Esophagus squamous epithelium (tissue), 5 donors: ENCODE results near the gene FAM167B. TPM values are rescaled to one million over a fixed set of nuclear protein-coding genes. Genes with fewer than 3 reads are reported as not detected.

Source experiments
- DNase-seq: peaks from one replicate; lab custom pipeline; 2025; lab: John Stamatoyannopoulos, UW
- H3K27ac ChIP-seq, 4 donors: fragments of 200-600 bp; sonication (generic); one replicate each; pipeline ENCODE4 v1.5.1; 2016 to 2019; ENCODE audit warnings: mild to moderate bottlenecking in 1 of 4
- H3K27me3 ChIP-seq, 4 donors: fragments of 200-600 bp; sonication (generic); 1 replicate in 3 of 4; 2 replicates in 1 of 4; pipeline versions ENCODE4 v1.5.1 to v1.6.0; 2017 to 2021; ENCODE audit warnings: antibody characterized with exemption in 1 of 4
- H3K36me3 ChIP-seq, 3 donors: fragments of 200-600 bp; sonication (generic); one replicate each; pipeline ENCODE4 v1.5.1; 2016 to 2019
- H3K4me1 ChIP-seq, 3 donors: fragments of 200-600 bp; sonication (generic); one replicate each; pipeline ENCODE4 v1.5.1; 2017 to 2019
- H3K4me3 ChIP-seq, 4 donors: fragments of 200-600 bp; sonication (generic); 1 replicate in 3 of 4; 2 replicates in 1 of 4; pipeline ENCODE4 v1.5.1; 2016 to 2019; ENCODE audit warnings: mild to moderate bottlenecking in 2 of 4, moderate library complexity in 1 of 4
- H3K9me3 ChIP-seq, 3 donors: fragments of 200-600 bp; sonication (generic); one replicate each; pipeline ENCODE4 v1.5.1; 2016 to 2019
- POLR2A ChIP-seq, 4 donors: fragments of 450-650 bp; IDR thresholded peaks; one replicate each; pipeline ENCODE4 v1.6.1; 2017; ENCODE audit warnings: antibody characterized with exemption in 4 of 4, mild to moderate bottlenecking in 4 of 4, moderate library complexity in 3 of 4
- WGBS, 2 donors: methylation state at CpG; one replicate each; pipeline ENCODE4 v1.1.5; 2018; 5-methylcytosine and 5-hydroxymethylcytosine counted together
- intact Hi-C: fragments of 100-400 bp; cut with DNase I; formaldehyde crosslinking; loops from one replicate; pipeline ENCODE4 v1.15.0; 2022
- total RNA-seq, 4 donors: library from RNA; depleted of rRNA; stranded (reverse); fragments of >200 nt; gene quantifications; one replicate each; pipeline ENCODE4 v1.1.0, GENCODE V29; 2016
- TF ChIP-seq, protein P1 (sequence below), 6 experiments: fragments of 450-650 bp in 4 of 6; fragments of 200-600 bp in 2 of 6; sonication (generic) in 2 of 6; IDR thresholded peaks; one replicate each; pipeline ENCODE4 v1.5.1; 2016 to 2019; ENCODE audit warnings: antibody characterized with exemption in 6 of 6, mild to moderate bottlenecking in 4 of 6, moderate library complexity in 4 of 6
- donor health status: DM: yes; HTN: yes; CAD: no.

The FAM167B gene
- total RNA-seq, 4 donors from 2014 or later, result 1.7 to 5.5 TPM; not detected in 2

DNA sequence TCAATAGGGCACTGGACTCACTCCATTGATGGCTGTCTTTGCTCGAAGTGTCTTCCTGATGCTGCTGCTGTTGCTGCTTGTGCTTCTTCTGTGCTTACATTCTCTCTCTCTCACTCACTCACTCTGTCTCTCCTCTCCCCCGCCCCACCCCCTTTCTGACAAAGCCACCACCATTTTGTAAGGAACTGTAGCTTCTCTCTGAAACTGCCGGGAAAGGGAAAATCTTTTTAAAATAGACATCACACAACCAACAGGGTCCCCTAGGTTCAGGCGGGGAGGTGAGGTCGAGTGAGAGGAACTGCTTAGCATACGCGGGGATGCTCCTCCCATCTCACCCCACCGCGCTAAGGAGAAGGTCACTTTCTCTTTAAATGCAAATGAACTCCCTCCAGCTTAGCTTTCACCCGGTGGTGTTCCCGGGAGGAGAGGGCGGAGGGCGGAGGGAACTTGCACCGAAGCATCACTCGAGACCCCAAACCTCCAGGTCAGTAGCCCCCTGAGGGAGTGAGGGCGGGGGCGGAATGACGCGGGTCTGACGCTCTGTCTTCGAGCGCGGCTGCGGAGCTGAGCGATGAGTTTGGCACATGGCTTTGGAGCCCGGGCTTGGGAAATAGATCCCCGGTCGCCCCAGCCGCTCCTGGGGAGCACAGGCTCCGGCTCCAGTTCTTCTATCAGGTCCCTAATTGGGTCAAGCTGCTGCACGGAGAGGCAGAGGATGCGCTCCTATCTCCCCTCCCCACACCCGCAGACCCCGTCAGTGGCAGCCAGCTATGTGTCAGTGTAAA is 46.6 kb upstream of the FAM167B start, which contains the start of gene CCDC28B:
Gene CCDC28B, plus strand, starts transcription at position 370 of the 785 bp plus-strand sequence. CDS start 1,341 bp downstream, outside the sequence.
- H3K36me3 ChIP-seq, result peaks cover 10 to 31% (median 15%) of the 10 kb centered on the region in 3 donors
- peaks cover 7 to 51% (median 31%) of the 10 kb centered on the region in 3 donors for H3K4me1 ChIP-seq
- no peaks in the 10 kb centered on the region for H3K9me3 ChIP-seq
- H3K4me3 ChIP-seq, result peak within 1 kb of the TSS; percentile 52 to 88 (median 63)
- no peaks in the 10 kb centered on the region for H3K27me3 ChIP-seq
- no peak for DNase-seq
- TF ChIP-seq POLR2A (IDR thresholded peaks at IDR 0.05), result peak in 1 of 4 donors; percentile 5
- TF ChIP-seq, protein P1, sequence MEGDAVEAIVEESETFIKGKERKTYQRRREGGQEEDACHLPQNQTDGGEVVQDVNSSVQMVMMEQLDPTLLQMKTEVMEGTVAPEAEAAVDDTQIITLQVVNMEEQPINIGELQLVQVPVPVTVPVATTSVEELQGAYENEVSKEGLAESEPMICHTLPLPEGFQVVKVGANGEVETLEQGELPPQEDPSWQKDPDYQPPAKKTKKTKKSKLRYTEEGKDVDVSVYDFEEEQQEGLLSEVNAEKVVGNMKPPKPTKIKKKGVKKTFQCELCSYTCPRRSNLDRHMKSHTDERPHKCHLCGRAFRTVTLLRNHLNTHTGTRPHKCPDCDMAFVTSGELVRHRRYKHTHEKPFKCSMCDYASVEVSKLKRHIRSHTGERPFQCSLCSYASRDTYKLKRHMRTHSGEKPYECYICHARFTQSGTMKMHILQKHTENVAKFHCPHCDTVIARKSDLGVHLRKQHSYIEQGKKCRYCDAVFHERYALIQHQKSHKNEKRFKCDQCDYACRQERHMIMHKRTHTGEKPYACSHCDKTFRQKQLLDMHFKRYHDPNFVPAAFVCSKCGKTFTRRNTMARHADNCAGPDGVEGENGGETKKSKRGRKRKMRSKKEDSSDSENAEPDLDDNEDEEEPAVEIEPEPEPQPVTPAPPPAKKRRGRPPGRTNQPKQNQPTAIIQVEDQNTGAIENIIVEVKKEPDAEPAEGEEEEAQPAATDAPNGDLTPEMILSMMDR (IDR thresholded peaks at IDR 0.05), result no peak
- peak within 1 kb of the TSS; percentile 74 to 91 (median 85) for H3K27ac ChIP-seq
- intact Hi-C loops, result no loop called here
- WGBS, 2 donors, result 0 to 2% methylated on average over 9 of the region's 34 CpGs

DNA sequence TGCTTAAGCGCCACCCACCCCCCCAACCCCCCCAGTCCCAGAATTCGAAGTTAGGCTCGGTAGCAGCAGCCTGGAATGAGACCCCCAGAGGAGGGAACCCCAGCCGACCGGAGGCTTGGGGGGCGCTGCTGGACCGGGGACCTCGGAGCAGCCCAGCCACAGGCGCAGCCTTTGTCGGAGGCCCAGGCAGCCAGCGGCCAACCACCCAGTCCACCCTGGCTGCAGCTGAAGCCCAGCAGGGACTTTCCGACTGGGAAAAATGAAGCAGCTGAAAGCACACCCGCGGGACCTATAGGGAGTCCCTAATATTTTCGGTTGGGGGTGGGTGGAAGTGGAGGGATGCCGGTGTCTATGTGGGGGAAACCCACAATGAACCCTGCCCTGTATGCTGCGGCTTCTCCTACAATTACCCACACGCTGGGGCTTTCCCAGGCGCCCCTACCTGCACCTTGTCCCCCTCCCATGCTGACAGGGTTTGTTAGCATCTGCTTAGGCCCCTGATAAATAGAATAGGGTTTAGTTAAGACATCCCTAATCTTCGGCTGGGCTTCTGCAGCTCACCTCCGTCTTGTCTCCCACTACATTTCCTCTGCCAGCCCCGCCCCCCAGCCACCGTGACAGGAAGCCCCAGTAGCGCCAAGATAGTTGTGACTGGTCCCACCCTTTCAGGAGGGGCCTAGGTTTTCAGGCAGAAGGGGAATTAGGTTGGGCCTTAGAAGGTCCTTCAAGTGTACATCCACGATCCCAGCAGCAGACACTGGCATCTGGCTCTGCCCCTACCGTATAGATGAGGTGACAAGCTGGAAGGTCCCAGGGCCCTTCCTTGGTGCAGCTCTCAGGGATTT is 45.8 kb upstream of the FAM167B start:
- intact Hi-C loops, result no loop called here
- H3K4me3 ChIP-seq, result peak overlapping the region; percentile 52 to 88 (median 63)
- H3K9me3 ChIP-seq, result no peaks in the 10 kb centered on the region
- H3K4me1 ChIP-seq, result peaks cover 13 to 53% (median 33%) of the 10 kb centered on the region in 3 donors
- no peaks in the 10 kb centered on the region for H3K27me3 ChIP-seq
- H3K36me3 ChIP-seq, result peaks cover 2 to 23% (median 9%) of the 10 kb centered on the region in 3 donors
- 0 to 7% methylated on average over 9 to 10 of the region's 26 CpGs for WGBS, 2 donors
- TF ChIP-seq, protein P1 (IDR thresholded peaks at IDR 0.05), result no peak
- TF ChIP-seq POLR2A (IDR thresholded peaks at IDR 0.05), result peak in 1 of 4 donors; percentile 13
- DNase-seq, result peak; percentile 23
- H3K27ac ChIP-seq, result peak overlapping the region; percentile 74 to 91 (median 85)

DNA sequence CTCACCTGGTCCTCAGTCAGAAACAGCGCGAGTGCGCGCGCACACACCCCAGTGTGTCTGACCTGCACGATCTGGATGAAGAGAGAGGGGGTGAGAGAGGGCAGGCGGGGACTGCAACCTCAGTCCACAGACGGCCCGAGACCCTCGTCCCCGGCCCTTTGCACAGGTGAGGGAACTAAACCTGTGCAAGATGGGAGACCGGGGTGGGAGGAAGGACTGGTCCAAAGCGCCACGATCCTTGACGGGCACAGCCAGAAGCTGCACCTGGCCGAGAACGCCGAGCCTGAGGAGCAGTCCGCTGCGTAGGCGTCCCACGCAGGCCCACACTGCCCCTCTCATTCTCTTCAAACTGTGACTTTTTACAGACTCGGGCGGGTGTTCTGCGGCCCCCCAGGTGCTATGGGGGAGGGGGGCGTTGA is 42.1 kb upstream of the FAM167B start:
- 9 to 37% methylated on average over 20 to 24 of the region's 26 CpGs for WGBS, 2 donors
- no peak for TF ChIP-seq POLR2A (IDR thresholded peaks at IDR 0.05)
- TF ChIP-seq, protein P1 (IDR thresholded peaks at IDR 0.05), result no peak
- Histone ChIP-seq H3K4me3 (peak overlapping the region; percentile 40 to 69 (median 67)), H3K27me3 (no peaks in the 10 kb centered on the region), H3K4me1 (peaks cover 8 to 55% (median 28%) of the 10 kb centered on the region in 3 donors), H3K36me3 (no peaks in the 10 kb centered on the region), H3K27ac (peak overlapping the region; percentile 40 to 76 (median 61)), H3K9me3 (no peaks in the 10 kb centered on the region)
- no peak for DNase-seq
- intact Hi-C loops, result no loop called here

DNA sequence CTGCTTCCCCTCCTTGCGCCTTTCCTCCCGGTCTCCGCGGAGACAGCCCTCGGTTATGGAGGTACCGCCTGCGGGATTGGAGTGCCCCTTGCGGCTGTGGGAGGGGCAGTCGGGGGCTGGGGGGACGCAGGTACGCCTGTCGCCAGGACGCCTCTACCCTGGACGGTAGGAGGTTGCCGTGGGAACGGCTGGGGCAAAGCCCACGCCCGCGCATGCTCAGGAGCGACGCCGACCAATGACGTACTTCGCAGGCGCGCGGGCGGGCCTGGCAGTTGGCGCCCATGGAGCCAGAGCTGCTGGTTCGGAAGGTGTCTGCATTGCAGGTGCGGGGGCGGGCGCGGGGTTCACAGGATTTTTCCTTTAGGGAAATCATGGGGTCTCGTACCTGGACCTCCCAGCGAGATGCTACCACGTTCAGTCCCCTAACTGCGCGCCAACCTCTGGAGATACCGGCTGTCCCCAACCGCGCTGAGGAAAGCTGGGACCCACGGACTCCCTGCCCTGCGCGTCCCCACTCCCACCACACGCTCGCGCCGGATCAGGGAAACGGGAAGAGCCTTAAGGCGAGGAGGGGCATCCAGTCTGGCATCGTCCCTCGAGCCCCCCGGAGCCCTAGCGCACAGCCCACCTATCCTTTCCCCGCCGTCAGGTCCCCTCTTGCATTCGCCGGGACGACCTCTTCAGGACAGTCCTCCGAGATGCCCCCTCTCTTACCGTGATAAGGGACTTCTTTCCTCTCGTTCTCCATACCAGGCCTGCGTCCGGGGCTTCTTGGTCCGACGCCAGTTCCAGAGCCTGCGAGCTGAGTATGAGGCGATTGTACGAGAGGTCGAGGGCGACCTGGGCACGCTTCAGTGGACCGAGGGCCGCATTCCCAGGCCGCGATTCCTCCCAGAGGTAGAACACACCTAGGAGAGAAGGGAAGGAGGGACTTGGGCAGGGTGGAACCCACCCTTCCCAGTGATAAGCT is 41.3 kb upstream of the FAM167B start, which contains the start of gene IQCC:
Gene IQCC, plus strand, starts transcription at position 271 of the 970 bp plus-strand sequence. Its CDS starts 11 bp downstream, at position 282.
- DNase-seq, result peak; percentile 33
- Histone ChIP-seq H3K4me3 (peak within 1 kb of the TSS; percentile 40 to 69 (median 67)), H3K36me3 (no peaks in the 10 kb centered on the region), H3K9me3 (no peaks in the 10 kb centered on the region), H3K27me3 (no peaks in the 10 kb centered on the region), H3K4me1 (peaks cover 7 to 48% (median 25%) of the 10 kb centered on the region in 3 donors), H3K27ac (peak within 1 kb of the TSS; percentile 40 to 76 (median 61))
- WGBS, 2 donors, result 0 to 2% methylated on average over 25 to 38 of the region's 77 CpGs
- intact Hi-C loops, result no loop called here
- TF ChIP-seq POLR2A (IDR thresholded peaks at IDR 0.05), result peak in 2 of 4 donors; percentile 40 to 42
- TF ChIP-seq, protein P1 (IDR thresholded peaks at IDR 0.05), result no peak
